OCI-LY1 (cell line): Measurements from ENCODE around the gene PCNT.

Experiments used
- EZH2 ChIP-seq: fragments of 200-600 bp; sonication (generic), shearing (Covaris generic); IDR thresholded peaks from 2 replicates; pipeline ENCODE4 v1.8.0; 2017; ENCODE audit warnings: borderline replicate concordance, mixed run types, mild to moderate bottlenecking, antibody characterized with exemption, low read length, moderate library complexity, mixed read lengths
- TF ChIP-seq, protein P1 (sequence below): fragments of 200-600 bp; sonication (generic), shearing (Covaris generic); IDR thresholded peaks from 2 replicates; pipeline ENCODE4 v1.5.1; 2017; ENCODE audit warnings: mild to moderate bottlenecking, antibody characterized with exemption, low read length, moderate library complexity, mixed read lengths

DNA sequence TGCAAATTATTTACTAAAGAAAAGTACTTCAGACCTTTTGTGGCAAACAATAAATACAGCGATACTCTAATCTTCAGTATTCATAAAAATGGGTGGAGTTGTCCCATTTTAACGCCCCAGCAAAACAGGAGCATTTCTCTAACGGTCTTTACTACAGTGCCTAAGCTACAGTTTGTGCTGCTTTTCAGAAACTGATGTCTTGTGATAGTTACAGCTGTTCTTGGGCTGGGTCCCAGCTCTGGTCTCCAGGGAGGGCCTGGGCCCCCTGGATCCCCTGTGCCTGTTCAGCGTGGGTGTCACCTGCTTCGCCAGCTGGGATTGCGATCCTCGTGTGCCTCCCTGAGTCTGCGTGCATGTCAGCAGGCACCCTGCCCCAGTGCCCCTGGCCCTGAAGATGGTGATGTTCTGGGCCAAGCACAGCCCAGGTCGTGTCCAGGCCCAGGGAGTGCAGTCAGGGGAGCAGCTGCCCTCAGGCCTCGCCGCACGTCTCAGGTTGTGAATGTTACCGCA lies 70.7 kb downstream of the PCNT start:
- TF ChIP-seq, protein P1, sequence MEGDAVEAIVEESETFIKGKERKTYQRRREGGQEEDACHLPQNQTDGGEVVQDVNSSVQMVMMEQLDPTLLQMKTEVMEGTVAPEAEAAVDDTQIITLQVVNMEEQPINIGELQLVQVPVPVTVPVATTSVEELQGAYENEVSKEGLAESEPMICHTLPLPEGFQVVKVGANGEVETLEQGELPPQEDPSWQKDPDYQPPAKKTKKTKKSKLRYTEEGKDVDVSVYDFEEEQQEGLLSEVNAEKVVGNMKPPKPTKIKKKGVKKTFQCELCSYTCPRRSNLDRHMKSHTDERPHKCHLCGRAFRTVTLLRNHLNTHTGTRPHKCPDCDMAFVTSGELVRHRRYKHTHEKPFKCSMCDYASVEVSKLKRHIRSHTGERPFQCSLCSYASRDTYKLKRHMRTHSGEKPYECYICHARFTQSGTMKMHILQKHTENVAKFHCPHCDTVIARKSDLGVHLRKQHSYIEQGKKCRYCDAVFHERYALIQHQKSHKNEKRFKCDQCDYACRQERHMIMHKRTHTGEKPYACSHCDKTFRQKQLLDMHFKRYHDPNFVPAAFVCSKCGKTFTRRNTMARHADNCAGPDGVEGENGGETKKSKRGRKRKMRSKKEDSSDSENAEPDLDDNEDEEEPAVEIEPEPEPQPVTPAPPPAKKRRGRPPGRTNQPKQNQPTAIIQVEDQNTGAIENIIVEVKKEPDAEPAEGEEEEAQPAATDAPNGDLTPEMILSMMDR = no peak
- no peak for TF ChIP-seq EZH2
